ENCODE results near the gene LRP1-AS. TPM values are rescaled to one million over a fixed set of nuclear protein-coding genes. Genes with fewer than 3 reads are reported as not detected.

LRP1-AS gene
- total RNA-seq, 1 experiment from 2014 or later, result not detected

- H3K9me2 ChIP-seq (replicated peaks; ENCODE audit: insufficient read depth, low read length), result no peaks in the 10 kb centered on the region
- no peaks in the 10 kb centered on the region for H3K27me3 ChIP-seq (ENCODE audit: low read length)
- no peak overlapping the region for H3K9ac ChIP-seq (ENCODE audit: low read length)
- H3K79me2 ChIP-seq (ENCODE audit: low read length), result no peaks in the 10 kb centered on the region
- H3K36me3 ChIP-seq (ENCODE audit: insufficient read depth, low read length), result no peaks in the 10 kb centered on the region
- H3K4me2 ChIP-seq (ENCODE audit: low read depth, low read length, poor library complexity, severe bottlenecking), result no peak overlapping the region
- DNase-seq, result no peak
- H2AFZ ChIP-seq (ENCODE audit: low read length), result no peak overlapping the region
- H3K9me3 ChIP-seq (ENCODE audit: low read length), result no peaks in the 10 kb centered on the region
- no peak overlapping the region for H3K4me3 ChIP-seq (ENCODE audit: low read length)
- H3K27ac ChIP-seq (ENCODE audit: low read length), result no peak overlapping the region
- no peaks in the 10 kb centered on the region for H4K20me1 ChIP-seq (ENCODE audit: insufficient read depth, low read depth, low read length)
- peaks cover 5% of the 10 kb centered on the region for H3K4me1 ChIP-seq (ENCODE audit: low read length)
These were observed 28.7 kb upstream of the LRP1-AS start for GRCh38 chr12:57176139-57176477.

GRCh38 chr12:57175428-57176138 is 28.2 kb upstream of the LRP1-AS start:
- Histone ChIP-seq H3K4me2 (ENCODE audit: low read depth, low read length, poor library complexity, severe bottlenecking) (no peak overlapping the region), H3K79me2 (ENCODE audit: low read length) (no peaks in the 10 kb centered on the region), H3K9me2 (replicated peaks; ENCODE audit: insufficient read depth, low read length) (no peaks in the 10 kb centered on the region), H3K4me1 (ENCODE audit: low read length) (peaks cover 5% of the 10 kb centered on the region), H3K4me3 (ENCODE audit: low read length) (no peak overlapping the region), H3K27ac (ENCODE audit: low read length) (no peak overlapping the region), H3K36me3 (ENCODE audit: insufficient read depth, low read length) (no peaks in the 10 kb centered on the region), H3K27me3 (ENCODE audit: low read length) (no peaks in the 10 kb centered on the region), H2AFZ (ENCODE audit: low read length) (no peak overlapping the region), H4K20me1 (ENCODE audit: insufficient read depth, low read depth, low read length) (no peaks in the 10 kb centered on the region), H3K9me3 (ENCODE audit: low read length) (no peaks in the 10 kb centered on the region), H3K9ac (ENCODE audit: low read length) (no peak overlapping the region)
- DNase-seq, result peak; percentile 65

- H3K9me2 ChIP-seq (replicated peaks; ENCODE audit: insufficient read depth, low read length), result no peaks in the 10 kb centered on the region
- no peak overlapping the region for H3K9ac ChIP-seq (ENCODE audit: low read length)
- no peak overlapping the region for H2AFZ ChIP-seq (ENCODE audit: low read length)
- peaks cover 5% of the 10 kb centered on the region for H3K4me1 ChIP-seq (ENCODE audit: low read length)
- no peak overlapping the region for H3K4me3 ChIP-seq (ENCODE audit: low read length)
- no peaks in the 10 kb centered on the region for H3K79me2 ChIP-seq (ENCODE audit: low read length)
- DNase-seq, result no peak
- no peaks in the 10 kb centered on the region for H3K9me3 ChIP-seq (ENCODE audit: low read length)
- H4K20me1 ChIP-seq (ENCODE audit: insufficient read depth, low read depth, low read length), result no peaks in the 10 kb centered on the region
- H3K36me3 ChIP-seq (ENCODE audit: insufficient read depth, low read length), result no peaks in the 10 kb centered on the region
- H3K27me3 ChIP-seq (ENCODE audit: low read length), result no peaks in the 10 kb centered on the region
- H3K27ac ChIP-seq (ENCODE audit: low read length), result no peak overlapping the region
- no peak overlapping the region for H3K4me2 ChIP-seq (ENCODE audit: low read depth, low read length, poor library complexity, severe bottlenecking)
These were observed 26.3 kb upstream of the LRP1-AS start for GRCh38 chr12:57173683-57174082.

- Histone ChIP-seq H3K27me3 (ENCODE audit: low read length) (no peaks in the 10 kb centered on the region), H3K9ac (ENCODE audit: low read length) (no peak overlapping the region), H3K9me2 (replicated peaks; ENCODE audit: insufficient read depth, low read length) (no peaks in the 10 kb centered on the region), H3K4me3 (ENCODE audit: low read length) (no peak overlapping the region), H4K20me1 (ENCODE audit: insufficient read depth, low read depth, low read length) (no peaks in the 10 kb centered on the region), H3K27ac (ENCODE audit: low read length) (no peak overlapping the region), H3K4me1 (ENCODE audit: low read length) (peaks cover 4% of the 10 kb centered on the region), H3K79me2 (ENCODE audit: low read length) (no peaks in the 10 kb centered on the region), H2AFZ (ENCODE audit: low read length) (no peak overlapping the region), H3K36me3 (ENCODE audit: insufficient read depth, low read length) (no peaks in the 10 kb centered on the region), H3K4me2 (ENCODE audit: low read depth, low read length, poor library complexity, severe bottlenecking) (no peak overlapping the region), H3K9me3 (ENCODE audit: low read length) (no peaks in the 10 kb centered on the region)
- DNase-seq, result peak; percentile 60
These were observed 25.7 kb upstream of the LRP1-AS start for GRCh38 chr12:57173089-57173488.

GRCh38 chr12:57171668-57172067 is 24.2 kb upstream of the LRP1-AS start:
- Histone ChIP-seq H3K27ac (ENCODE audit: low read length) (no peak overlapping the region), H3K9me3 (ENCODE audit: low read length) (no peaks in the 10 kb centered on the region), H3K9me2 (replicated peaks; ENCODE audit: insufficient read depth, low read length) (no peaks in the 10 kb centered on the region), H3K4me3 (ENCODE audit: low read length) (no peak overlapping the region), H3K9ac (ENCODE audit: low read length) (no peak overlapping the region), H3K27me3 (ENCODE audit: low read length) (no peaks in the 10 kb centered on the region), H3K4me1 (ENCODE audit: low read length) (no peaks in the 10 kb centered on the region), H3K36me3 (ENCODE audit: insufficient read depth, low read length) (no peaks in the 10 kb centered on the region), H3K4me2 (ENCODE audit: low read depth, low read length, poor library complexity, severe bottlenecking) (no peak overlapping the region), H4K20me1 (ENCODE audit: insufficient read depth, low read depth, low read length) (no peaks in the 10 kb centered on the region), H2AFZ (ENCODE audit: low read length) (no peak overlapping the region), H3K79me2 (ENCODE audit: low read length) (no peaks in the 10 kb centered on the region)
- no peak for DNase-seq

GRCh38 chr12:57170927-57171326 is 23.5 kb upstream of the LRP1-AS start:
- Histone ChIP-seq H3K4me2 (ENCODE audit: low read depth, low read length, poor library complexity, severe bottlenecking) (no peak overlapping the region), H3K79me2 (ENCODE audit: low read length) (no peaks in the 10 kb centered on the region), H3K4me3 (ENCODE audit: low read length) (no peak overlapping the region), H3K9me2 (replicated peaks; ENCODE audit: insufficient read depth, low read length) (no peaks in the 10 kb centered on the region), H3K27me3 (ENCODE audit: low read length) (no peaks in the 10 kb centered on the region), H3K9ac (ENCODE audit: low read length) (no peak overlapping the region), H4K20me1 (ENCODE audit: insufficient read depth, low read depth, low read length) (no peaks in the 10 kb centered on the region), H3K27ac (ENCODE audit: low read length) (no peak overlapping the region), H3K4me1 (ENCODE audit: low read length) (no peaks in the 10 kb centered on the region), H2AFZ (ENCODE audit: low read length) (no peak overlapping the region), H3K9me3 (ENCODE audit: low read length) (no peaks in the 10 kb centered on the region), H3K36me3 (ENCODE audit: insufficient read depth, low read length) (no peaks in the 10 kb centered on the region)
- DNase-seq, result no peak

GRCh38 chr12:57170408-57170807 is 23.0 kb upstream of the LRP1-AS start:
- Histone ChIP-seq H4K20me1 (ENCODE audit: insufficient read depth, low read depth, low read length) (no peaks in the 10 kb centered on the region), H3K79me2 (ENCODE audit: low read length) (no peaks in the 10 kb centered on the region), H3K9me3 (ENCODE audit: low read length) (no peaks in the 10 kb centered on the region), H3K27me3 (ENCODE audit: low read length) (no peaks in the 10 kb centered on the region), H3K36me3 (ENCODE audit: insufficient read depth, low read length) (no peaks in the 10 kb centered on the region), H3K9me2 (replicated peaks; ENCODE audit: insufficient read depth, low read length) (no peaks in the 10 kb centered on the region), H3K4me2 (ENCODE audit: low read depth, low read length, poor library complexity, severe bottlenecking) (no peak overlapping the region), H2AFZ (ENCODE audit: low read length) (no peak overlapping the region), H3K4me3 (ENCODE audit: low read length) (no peak overlapping the region), H3K27ac (ENCODE audit: low read length) (no peak overlapping the region), H3K4me1 (ENCODE audit: low read length) (no peaks in the 10 kb centered on the region), H3K9ac (ENCODE audit: low read length) (no peak overlapping the region)
- DNase-seq, result no peak

- Histone ChIP-seq H3K36me3 (ENCODE audit: insufficient read depth, low read length) (no peaks in the 10 kb centered on the region), H3K79me2 (ENCODE audit: low read length) (no peaks in the 10 kb centered on the region), H3K4me3 (ENCODE audit: low read length) (no peak overlapping the region), H4K20me1 (ENCODE audit: insufficient read depth, low read depth, low read length) (no peaks in the 10 kb centered on the region), H3K4me2 (ENCODE audit: low read depth, low read length, poor library complexity, severe bottlenecking) (no peak overlapping the region), H3K27ac (ENCODE audit: low read length) (no peak overlapping the region), H3K9me2 (replicated peaks; ENCODE audit: insufficient read depth, low read length) (no peaks in the 10 kb centered on the region), H3K9ac (ENCODE audit: low read length) (no peak overlapping the region), H3K9me3 (ENCODE audit: low read length) (no peaks in the 10 kb centered on the region), H3K4me1 (ENCODE audit: low read length) (no peaks in the 10 kb centered on the region), H2AFZ (ENCODE audit: low read length) (no peak overlapping the region), H3K27me3 (ENCODE audit: low read length) (no peaks in the 10 kb centered on the region)
- no peak for DNase-seq
These were observed 22.6 kb upstream of the LRP1-AS start for GRCh38 chr12:57169969-57170368.
